HepG2 (cell line): ENCODE measurements around the gene RCC2. TPM values are rescaled to one million over a fixed set of nuclear protein-coding genes. Genes with fewer than 3 reads are reported as not detected.

ENCODE experiments used
- ATAC-seq: fragments of 200-7000 bp; cut with Tn5 transposase; 3 replicates; pipeline ENCODE4 v1.9.1; 2020; ENCODE audit warnings: mild to moderate bottlenecking, moderate library complexity
- BruUV-seq: library from RNA; stranded (reverse); fragments of 400-500 nt; replicated peaks from 2 replicates; lab custom pipeline; 2021; lab: Mats Ljungman, UMichigan
- CTCF ChIA-PET: fragments of 300-600 bp; formaldehyde crosslinking; extraction: SDS; loops from one replicate; lab custom pipeline; 2021; ENCODE audit warnings: low total read pairs, inconsistent platforms, low intra/inter-chr PET ratio; lab: Yijun Ruan, JAX
- POLR2A ChIA-PET: fragments of 350-600 bp; sonication (Branson Sonifier 250); formaldehyde crosslinking; loops from one replicate; lab custom pipeline; 2020; ENCODE audit warnings: antibody characterized with exemption, inconsistent platforms; lab: Yijun Ruan, JAX
- DNase-seq: peaks from one replicate; pipeline ENCODE4 v3.0.0-alpha.2; 2015; ENCODE audit warnings: low spot score
- FAIRE-seq: peaks from 3 replicates; lab custom pipeline; 2011; peaks lifted over from hg19 to GRCh38; lab: Jason Lieb, UNC
- H2AFZ ChIP-seq: one replicate; pipeline ENCODE4 v1.6.1; 2011; ENCODE audit warnings: low read length, inconsistent platforms
- H3K27ac ChIP-seq: fragments of 300-600 bp; 3 replicates; pipeline ENCODE4 v1.8.0; 2011; ENCODE audit warnings: mixed run types, mild to moderate bottlenecking, mixed read lengths, low read length, inconsistent platforms; ENCODE audit not compliant: insufficient read depth; ENCODE audit errors: extremely low read length
- H3K27me3 ChIP-seq, 2 experiments: fragments of 200-600 bp in 1 of 2; 2 replicates in 1 of 2; 3 replicates in 1 of 2; pipeline versions ENCODE4 v1.6.0 to v1.8.0; 2011; ENCODE audit warnings: low read length in 2 of 2, mild to moderate bottlenecking in 2 of 2, moderate library complexity in 2 of 2, inconsistent platforms in 1 of 2; ENCODE audit not compliant: insufficient read depth in 2 of 2, control insufficient read depth in 1 of 2
- H3K36me3 ChIP-seq, 2 experiments: fragments of 200-600 bp in 1 of 2; replicated peaks in 1 of 2; 2 replicates in 1 of 2; 3 replicates in 1 of 2; pipeline versions ENCODE4 v1.5.1 to v1.8.0; 2011; ENCODE audit warnings: low read length in 2 of 2, inconsistent platforms in 1 of 2; ENCODE audit not compliant: insufficient read depth in 2 of 2, control insufficient read depth in 1 of 2
- H3K4me1 ChIP-seq: 2 replicates; pipeline ENCODE4 v1.5.1; 2012; ENCODE audit warnings: low read length, inconsistent platforms; ENCODE audit not compliant: insufficient read depth
- H3K4me2 ChIP-seq: 2 replicates; pipeline ENCODE4 v1.6.0; 2011; ENCODE audit warnings: low read depth, low read length, inconsistent platforms
- H3K4me3 ChIP-seq, 3 experiments: fragments of 200-600 bp in 1 of 3; sonication (generic), shearing (Covaris generic) in 1 of 3; replicated peaks in 1 of 3; 2 replicates each; pipeline ENCODE4 v1.5.1; 2011 to 2016; ENCODE audit warnings: low read length in 3 of 3, inconsistent platforms in 2 of 3, low read depth in 2 of 3, mild to moderate bottlenecking in 2 of 3, control low read depth in 1 of 3, mixed read lengths in 1 of 3; ENCODE audit not compliant: insufficient read depth in 1 of 3
- H3K79me2 ChIP-seq: one replicate; pipeline ENCODE4 v1.6.1; 2011; ENCODE audit warnings: low read length, inconsistent platforms; ENCODE audit not compliant: insufficient read depth
- H3K9ac ChIP-seq: 2 replicates; pipeline ENCODE4 v1.6.0; 2011; ENCODE audit warnings: mild to moderate bottlenecking, low read depth, low read length, inconsistent platforms; ENCODE audit not compliant: insufficient read depth
- H3K9me3 ChIP-seq: 2 replicates; pipeline ENCODE4 v1.5.1; 2012; ENCODE audit warnings: mild to moderate bottlenecking, low read length
- H4K20me1 ChIP-seq: 2 replicates; pipeline ENCODE4 v1.6.0; 2011; ENCODE audit warnings: inconsistent platforms, mild to moderate bottlenecking, low read length, moderate library complexity; ENCODE audit not compliant: insufficient read depth
- ARNT2 ChIP-seq: sonication (generic); formaldehyde crosslinking; IDR thresholded peaks from 2 replicates; pipeline ENCODE4 v1.8.0; 2022; ENCODE audit warnings: mild to moderate bottlenecking, low read depth, missing genetic modification reagents, moderate library complexity
- ASH2L ChIP-seq: fragments of 300-600, 200-600 bp; sonication (generic); IDR thresholded peaks from 2 replicates; pipeline ENCODE4 v1.7.0; 2017; ENCODE audit warnings: low read depth, mild to moderate bottlenecking, moderate library complexity, mixed read lengths, low read length; ENCODE audit not compliant: insufficient read length
- CEBPB ChIP-seq: IDR thresholded peaks from 2 replicates; pipeline ENCODE4 v1.6.1; 2011; ENCODE audit warnings: low read depth, low read length, improper control_type of control experiment, borderline replicate concordance
- CEBPG ChIP-seq: IDR thresholded peaks from 2 replicates; pipeline ENCODE4 v1.6.1; 2016
- GABPA ChIP-seq, 2 experiments: IDR thresholded peaks; 2 replicates each; pipeline ENCODE4 v1.6.1; 2011 to 2016; ENCODE audit warnings: low read depth in 2 of 2, low read length in 1 of 2, missing biosample characterization in 1 of 2, missing genetic modification characterization in 1 of 2
- NR2F1 ChIP-seq, 2 experiments: fragments of 450-650 bp in 1 of 2; formaldehyde crosslinking in 1 of 2; IDR thresholded peaks; 2 replicates each; pipeline versions ENCODE4 v1.5.0 to v1.6.1; 2016 to 2020; ENCODE audit warnings: mild to moderate bottlenecking in 1 of 2, missing compliant biosample characterization in 1 of 2, missing genetic modification reagents in 1 of 2, moderate library complexity in 1 of 2
- NR2F6 ChIP-seq, 2 experiments: IDR thresholded peaks; 2 replicates each; pipeline ENCODE4 v1.6.1; 2016; ENCODE audit warnings: antibody characterized with exemption in 1 of 2, mild to moderate bottlenecking in 1 of 2
- PAX8 ChIP-seq: sonication (generic); formaldehyde crosslinking; IDR thresholded peaks from 2 replicates; pipeline ENCODE4 v1.8.0; 2022; ENCODE audit warnings: mild to moderate bottlenecking, missing genetic modification reagents, borderline replicate concordance
- SAFB2 ChIP-seq: sonication (generic); formaldehyde crosslinking; IDR thresholded peaks from 2 replicates; pipeline ENCODE4 v1.5.1; 2020; ENCODE audit warnings: missing genetic modification reagents, low read depth, mild to moderate bottlenecking, borderline replicate concordance
- STAG1 ChIP-seq: sonication (generic); formaldehyde crosslinking; IDR thresholded peaks from 2 replicates; pipeline ENCODE4 v1.4.0; 2020; ENCODE audit warnings: missing genetic modification reagents
- TBX2 ChIP-seq: sonication (generic); formaldehyde crosslinking; IDR thresholded peaks from 2 replicates; pipeline ENCODE4 v1.5.0; 2020; ENCODE audit warnings: missing genetic modification reagents, mild to moderate bottlenecking, borderline replicate concordance
- ZNF230 ChIP-seq: sonication (generic); formaldehyde crosslinking; IDR thresholded peaks from 2 replicates; pipeline ENCODE4 v1.4.0; 2020; ENCODE audit warnings: mild to moderate bottlenecking, missing genetic modification reagents
- ZNF432 ChIP-seq: sonication (generic); formaldehyde crosslinking; IDR thresholded peaks from 2 replicates; pipeline ENCODE4 v1.5.0; 2020; ENCODE audit warnings: missing genetic modification reagents, mild to moderate bottlenecking, borderline replicate concordance
- ZZZ3 ChIP-seq: sonication (generic); formaldehyde crosslinking; IDR thresholded peaks from 2 replicates; pipeline ENCODE4 v1.4.0; 2020; ENCODE audit warnings: missing genetic modification reagents, mild to moderate bottlenecking, borderline replicate concordance
- WGBS: methylation state at CpG from one replicate; pipeline ENCODE4 v1.1.6; 2017; ENCODE audit warnings: low lambda C conversion rate; 5-methylcytosine and 5-hydroxymethylcytosine counted together
- in situ Hi-C: cut with HindIII; loops from 2 replicates; pipeline ENCODE4 v1.10.0; 2017; ENCODE audit warnings: low pct_unique_long_range_greater_than_20kb; ENCODE audit not compliant: extremely low pct_ligation_motif_present
- intact Hi-C: fragments of 100-400 bp; cut with micrococcal nuclease; formaldehyde crosslinking; loops from one replicate; pipeline ENCODE4 v1.10.0; 2022; ENCODE audit not compliant: unreplicated experiment
- polyA plus RNA-seq, 8 experiments: library from polyadenylated mRNA; depleted of rRNA in 3 of 8; stranded (reverse) in 7 of 8; unstranded in 1 of 8; fragments of >200 nt; fragmentation: Illumina TruSeq in 4 of 8; extraction: Trizol in 4 of 8; gene quantifications; 2 replicates each; pipeline versions ENCODE4 v1.2.1 to v1.2.3, GENCODE V29; 2011 to 2016; ENCODE audit warnings: low read depth in 4 of 8, missing spikeins in 1 of 8, mixed read lengths in 1 of 8; ENCODE audit not compliant: insufficient read depth in 1 of 8
- total RNA-seq, 5 experiments: library from RNA; depleted of rRNA; stranded (reverse); fragments of >200 nt; fragmentation: Illumina TruSeq; extraction: Trizol; gene quantifications; 2 replicates each; pipeline ENCODE4 v1.2.3, GENCODE V29; 2016; ENCODE audit warnings: low read depth in 1 of 5
- TF ChIP-seq, protein P1 (sequence below): sonication (generic); formaldehyde crosslinking; IDR thresholded peaks from 2 replicates; pipeline ENCODE4 v1.4.0; 2020; ENCODE audit warnings: missing genetic modification reagents
- TF ChIP-seq, protein P2 (sequence below): sonication (generic); formaldehyde crosslinking; IDR thresholded peaks from 2 replicates; pipeline ENCODE4 v1.5.0; 2020; ENCODE audit warnings: mild to moderate bottlenecking, missing genetic modification reagents, borderline replicate concordance

The RCC2 gene
- total and polyA plus RNA-seq, 2 of the 13 experiments (the other 11 are each of a cell fraction or from before 2014, with no cell fraction given): 20.5 to 55.8 TPM

DNA sequence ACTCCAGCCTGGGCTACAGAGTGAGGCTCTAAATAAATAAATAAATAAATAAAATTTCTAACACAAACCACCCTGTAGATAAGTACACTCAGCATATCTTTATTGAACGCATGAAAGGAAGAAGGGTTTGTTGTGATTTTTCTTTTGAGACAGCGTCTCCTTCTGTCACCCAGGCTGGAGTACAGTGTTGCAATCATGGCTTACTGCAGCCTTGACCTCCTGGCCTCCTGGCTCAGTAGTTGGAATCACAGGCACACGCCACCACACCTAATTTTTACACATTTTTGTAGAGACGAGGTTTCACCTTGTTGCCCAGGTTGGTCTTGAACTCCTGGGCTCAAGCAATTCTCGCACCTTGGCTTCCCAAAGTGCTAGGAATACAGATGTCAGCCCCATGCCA lies 23.2 kb upstream of the RCC2 start:
- Histone ChIP-seq H3K4me1 (peaks cover 5% of the 10 kb centered on the region), H3K36me3 (no peaks in the 10 kb centered on the region; a peak in 1 of 5 replicates), H3K9ac (no peak overlapping the region), H2AFZ (no peak overlapping the region), H3K79me2 (no peaks in the 10 kb centered on the region), H3K9me3 (no peaks in the 10 kb centered on the region), H3K4me3 (no peak overlapping the region), H3K4me2 (no peak overlapping the region), H3K27me3 (peaks cover 2 to 3% of the 10 kb centered on the region in 2 experiments; a peak in 2 of 5 replicates), H3K27ac (no peak overlapping the region), H4K20me1 (no peaks in the 10 kb centered on the region)
- intact Hi-C loops (no loop called here), in situ Hi-C loops (no loop called here)
- WGBS: 1% methylated on average over 5 of the region's 5 CpGs
- BruUV-seq: no TSS peak
- CTCF ChIA-PET: no interaction called here
- ATAC-seq (no peak), DNase-seq (no peak), FAIRE-seq (peak; percentile 32)
- POLR2A ChIA-PET: no interaction called here
- TF ChIP-seq SAFB2 (CRISPR knock-in tag) (no peak), ZNF432 (CRISPR knock-in tag) (no peak), ZNF230 (no peak), NR2F1 (CRISPR knock-in tag; IDR thresholded peaks at IDR 0.05) (peak; percentile 80 to 88), PAX8 (CRISPR knock-in tag) (no peak), ASH2L (no peak), ZZZ3 (no peak), TBX2 (no peak), CEBPG (CRISPR knock-in tag) (peak; percentile 62), STAG1 (CRISPR knock-in tag) (no peak), CEBPB (peak; percentile 81; the same call in 1 of the 2 replicates), ARNT2 (CRISPR knock-in tag) (no peak), NR2F6 (IDR thresholded peaks at IDR 0.05) (peak; percentile 92), NR2F6 (CRISPR knock-in tag; IDR thresholded peaks at IDR 0.05) (peak; percentile 93), GABPA (IDR thresholded peaks at IDR 0.05; ENCODE audit: low read depth, low read length) (no peak), GABPA (CRISPR knock-in tag; IDR thresholded peaks at IDR 0.05; ENCODE audit: low read depth) (no peak)
- TF ChIP-seq, protein P1, sequence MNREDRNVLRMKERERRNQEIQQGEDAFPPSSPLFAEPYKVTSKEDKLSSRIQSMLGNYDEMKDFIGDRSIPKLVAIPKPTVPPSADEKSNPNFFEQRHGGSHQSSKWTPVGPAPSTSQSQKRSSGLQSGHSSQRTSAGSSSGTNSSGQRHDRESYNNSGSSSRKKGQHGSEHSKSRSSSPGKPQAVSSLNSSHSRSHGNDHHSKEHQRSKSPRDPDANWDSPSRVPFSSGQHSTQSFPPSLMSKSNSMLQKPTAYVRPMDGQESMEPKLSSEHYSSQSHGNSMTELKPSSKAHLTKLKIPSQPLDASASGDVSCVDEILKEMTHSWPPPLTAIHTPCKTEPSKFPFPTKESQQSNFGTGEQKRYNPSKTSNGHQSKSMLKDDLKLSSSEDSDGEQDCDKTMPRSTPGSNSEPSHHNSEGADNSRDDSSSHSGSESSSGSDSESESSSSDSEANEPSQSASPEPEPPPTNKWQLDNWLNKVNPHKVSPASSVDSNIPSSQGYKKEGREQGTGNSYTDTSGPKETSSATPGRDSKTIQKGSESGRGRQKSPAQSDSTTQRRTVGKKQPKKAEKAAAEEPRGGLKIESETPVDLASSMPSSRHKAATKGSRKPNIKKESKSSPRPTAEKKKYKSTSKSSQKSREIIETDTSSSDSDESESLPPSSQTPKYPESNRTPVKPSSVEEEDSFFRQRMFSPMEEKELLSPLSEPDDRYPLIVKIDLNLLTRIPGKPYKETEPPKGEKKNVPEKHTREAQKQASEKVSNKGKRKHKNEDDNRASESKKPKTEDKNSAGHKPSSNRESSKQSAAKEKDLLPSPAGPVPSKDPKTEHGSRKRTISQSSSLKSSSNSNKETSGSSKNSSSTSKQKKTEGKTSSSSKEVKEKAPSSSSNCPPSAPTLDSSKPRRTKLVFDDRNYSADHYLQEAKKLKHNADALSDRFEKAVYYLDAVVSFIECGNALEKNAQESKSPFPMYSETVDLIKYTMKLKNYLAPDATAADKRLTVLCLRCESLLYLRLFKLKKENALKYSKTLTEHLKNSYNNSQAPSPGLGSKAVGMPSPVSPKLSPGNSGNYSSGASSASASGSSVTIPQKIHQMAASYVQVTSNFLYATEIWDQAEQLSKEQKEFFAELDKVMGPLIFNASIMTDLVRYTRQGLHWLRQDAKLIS (CRISPR knock-in tag): no peak
- TF ChIP-seq, protein P2, sequence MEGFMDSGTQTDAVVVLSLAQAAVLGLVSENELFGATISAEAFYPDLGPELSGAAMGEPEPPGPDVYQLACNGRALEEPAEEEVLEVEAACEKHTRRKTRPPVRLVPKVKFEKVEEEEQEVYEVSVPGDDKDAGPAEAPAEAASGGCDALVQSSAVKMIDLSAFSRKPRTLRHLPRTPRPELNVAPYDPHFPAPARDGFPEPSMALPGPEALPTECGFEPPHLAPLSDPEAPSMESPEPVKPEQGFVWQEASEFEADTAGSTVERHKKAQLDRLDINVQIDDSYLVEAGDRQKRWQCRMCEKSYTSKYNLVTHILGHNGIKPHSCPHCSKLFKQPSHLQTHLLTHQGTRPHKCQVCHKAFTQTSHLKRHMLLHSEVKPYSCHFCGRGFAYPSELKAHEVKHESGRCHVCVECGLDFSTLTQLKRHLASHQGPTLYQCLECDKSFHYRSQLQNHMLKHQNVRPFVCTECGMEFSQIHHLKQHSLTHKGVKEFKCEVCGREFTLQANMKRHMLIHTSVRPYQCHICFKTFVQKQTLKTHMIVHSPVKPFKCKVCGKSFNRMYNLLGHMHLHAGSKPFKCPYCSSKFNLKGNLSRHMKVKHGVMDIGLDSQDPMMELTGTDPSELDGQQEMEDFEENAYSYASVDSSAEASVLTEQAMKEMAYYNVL (CRISPR knock-in tag): no peak
